ENCODE data around the gene PEAK3.

Gene PEAK3

DNA sequence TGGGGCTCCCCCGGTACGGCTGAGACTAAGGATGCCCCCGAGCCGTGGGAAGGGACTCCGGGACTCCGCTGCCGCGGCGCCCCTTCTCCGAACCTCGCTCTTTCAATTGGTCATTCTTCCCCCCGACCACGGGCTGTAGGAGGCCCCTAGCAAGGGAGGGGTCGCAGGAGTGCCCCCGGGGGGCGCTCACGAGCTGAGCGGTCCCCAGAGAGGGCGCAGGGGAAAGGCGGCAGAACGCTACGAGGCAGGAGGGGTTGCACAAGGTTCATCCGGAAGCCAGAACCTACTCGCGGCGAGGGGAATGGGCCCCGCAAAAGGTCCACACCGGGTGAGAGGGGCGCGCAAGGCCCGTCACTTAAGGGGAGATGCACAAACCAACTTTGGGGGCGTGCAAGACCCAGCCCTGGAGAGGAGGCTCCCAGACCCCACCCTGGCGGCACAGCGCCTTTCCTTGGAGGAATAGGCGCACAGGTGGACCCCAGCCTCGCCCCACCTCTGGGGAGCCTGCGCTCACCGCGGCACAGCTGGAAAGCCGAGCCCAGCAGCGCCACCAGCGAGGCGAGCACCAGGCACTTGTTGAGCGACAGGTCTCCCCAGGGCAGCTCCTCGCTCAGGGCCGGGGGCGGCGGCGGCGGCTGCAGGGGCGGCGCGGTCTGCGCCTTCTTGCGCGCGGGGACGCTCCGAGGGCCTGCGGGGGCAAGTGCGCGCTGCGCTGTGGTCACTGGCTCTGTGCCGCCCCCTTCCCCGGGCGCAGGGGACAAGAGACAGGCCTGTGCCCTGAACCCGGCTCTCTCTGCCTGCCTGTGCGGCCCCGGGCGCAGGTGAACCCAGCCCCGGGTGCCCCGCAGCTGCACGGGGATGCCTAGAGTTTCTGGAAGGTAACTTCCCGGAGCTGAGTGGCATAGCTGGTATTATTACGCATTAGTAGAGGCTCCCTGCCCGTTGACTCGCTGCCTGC is 28.6 kb downstream of the PEAK3 start:
- DNase-seq (ENCODE audit: low read depth in 1 of 2, low spot score in 1 of 2): no peak
- in situ Hi-C loops (cut with HindIII; ENCODE audit: low pct_unique_long_range_greater_than_20kb, low sequenced_read_pairs): no loop called here
- no peak for TF ChIP-seq JUND (IDR thresholded peaks at IDR 0.05; ENCODE audit: low read depth)

- no peak for DNase-seq (ENCODE audit: low read depth in 1 of 2, low spot score in 1 of 2)
- in situ Hi-C loops (cut with HindIII; ENCODE audit: low pct_unique_long_range_greater_than_20kb, low sequenced_read_pairs): no loop called here
- TF ChIP-seq JUND (IDR thresholded peaks at IDR 0.05; ENCODE audit: low read depth): no peak
Observed at GRCh38 chr19:2252797-2253105, 29.2 kb downstream of the PEAK3 start.

GRCh38 chr19:2252055-2252796 is 29.7 kb downstream of the PEAK3 start:
- in situ Hi-C loops (cut with HindIII; ENCODE audit: low pct_unique_long_range_greater_than_20kb, low sequenced_read_pairs): no loop called here
- DNase-seq (ENCODE audit: low read depth in 1 of 2, low spot score in 1 of 2): no peak
- TF ChIP-seq JUND (IDR thresholded peaks at IDR 0.05; ENCODE audit: low read depth): no peak

DNA sequence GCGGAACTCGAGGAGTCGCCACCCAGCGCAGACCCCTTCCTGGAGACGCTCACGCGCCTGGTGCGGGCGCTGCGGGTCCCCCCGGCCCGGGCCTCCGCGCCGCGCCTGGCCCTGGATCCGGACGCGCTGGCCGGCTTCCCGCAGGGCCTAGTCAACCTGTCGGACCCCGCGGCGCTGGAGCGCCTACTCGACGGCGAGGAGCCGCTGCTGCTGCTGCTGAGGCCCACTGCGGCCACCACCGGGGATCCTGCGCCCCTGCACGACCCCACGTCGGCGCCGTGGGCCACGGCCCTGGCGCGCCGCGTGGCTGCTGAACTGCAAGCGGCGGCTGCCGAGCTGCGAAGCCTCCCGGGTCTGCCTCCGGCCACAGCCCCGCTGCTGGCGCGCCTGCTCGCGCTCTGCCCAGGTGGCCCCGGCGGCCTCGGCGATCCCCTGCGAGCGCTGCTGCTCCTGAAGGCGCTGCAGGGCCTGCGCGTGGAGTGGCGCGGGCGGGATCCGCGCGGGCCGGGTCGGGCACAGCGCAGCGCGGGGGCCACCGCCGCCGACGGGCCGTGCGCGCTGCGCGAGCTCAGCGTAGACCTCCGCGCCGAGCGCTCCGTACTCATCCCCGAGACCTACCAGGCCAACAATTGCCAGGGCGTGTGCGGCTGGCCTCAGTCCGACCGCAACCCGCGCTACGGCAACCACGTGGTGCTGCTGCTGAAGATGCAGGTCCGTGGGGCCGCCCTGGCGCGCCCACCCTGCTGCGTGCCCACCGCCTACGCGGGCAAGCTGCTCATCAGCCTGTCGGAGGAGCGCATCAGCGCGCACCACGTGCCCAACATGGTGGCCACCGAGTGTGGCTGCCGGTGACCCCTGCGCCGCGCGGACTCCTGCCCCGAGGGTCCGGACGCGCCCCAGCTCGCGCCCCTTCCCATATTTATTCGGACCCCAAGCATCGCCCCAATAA is 30.6 kb downstream of the PEAK3 start:
- TF ChIP-seq JUND (IDR thresholded peaks at IDR 0.05; ENCODE audit: low read depth): no peak
- in situ Hi-C loops (cut with HindIII; ENCODE audit: low pct_unique_long_range_greater_than_20kb, low sequenced_read_pairs): no loop called here

DNA sequence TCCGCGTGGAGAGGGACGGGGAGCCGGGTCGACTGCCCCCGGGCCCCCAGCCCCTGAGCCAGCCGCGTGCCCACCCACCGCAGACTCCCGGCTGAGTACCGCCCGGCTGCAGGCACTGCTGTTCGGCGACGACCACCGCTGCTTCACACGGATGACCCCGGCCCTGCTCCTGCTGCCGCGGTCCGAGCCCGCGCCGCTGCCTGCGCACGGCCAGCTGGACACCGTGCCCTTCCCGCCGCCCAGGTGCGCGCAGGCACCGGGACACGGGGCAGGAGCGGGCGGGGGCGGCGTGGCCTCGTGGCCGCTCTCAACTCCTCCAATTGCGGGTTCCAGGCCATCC is 31.2 kb downstream of the PEAK3 start:
- in situ Hi-C loops (cut with HindIII; ENCODE audit: low pct_unique_long_range_greater_than_20kb, low sequenced_read_pairs): no loop called here
- no peak for TF ChIP-seq JUND (IDR thresholded peaks at IDR 0.05; ENCODE audit: low read depth)
- DNase-seq (ENCODE audit: low read depth in 1 of 2, low spot score in 1 of 2): no peak

More for the DNA sequence above, 30.6 kb downstream of the PEAK3 start:
- no peak for DNase-seq (ENCODE audit: low read depth in 1 of 2, low spot score in 1 of 2)

- in situ Hi-C loops (cut with HindIII; ENCODE audit: low pct_unique_long_range_greater_than_20kb, low sequenced_read_pairs): no loop called here
- DNase-seq (ENCODE audit: low read depth in 1 of 2, low spot score in 1 of 2): no peak
- no peak for TF ChIP-seq JUND (IDR thresholded peaks at IDR 0.05; ENCODE audit: low read depth)
Observed at GRCh38 chr19:2249880-2250765, 31.9 kb downstream of the PEAK3 start.

- in situ Hi-C loops (cut with HindIII; ENCODE audit: low pct_unique_long_range_greater_than_20kb, low sequenced_read_pairs): no loop called here
- no peak for DNase-seq (ENCODE audit: low read depth in 1 of 2, low spot score in 1 of 2)
- no peak for TF ChIP-seq JUND (IDR thresholded peaks at IDR 0.05; ENCODE audit: low read depth)
Observed at GRCh38 chr19:2249010-2249866, 32.7 kb downstream of the PEAK3 start, which contains the start of gene AMH. Gene AMH (plus strand): TSS chr19:2249323. CDS start chr19:2249333, 10 bp downstream.

DNA sequence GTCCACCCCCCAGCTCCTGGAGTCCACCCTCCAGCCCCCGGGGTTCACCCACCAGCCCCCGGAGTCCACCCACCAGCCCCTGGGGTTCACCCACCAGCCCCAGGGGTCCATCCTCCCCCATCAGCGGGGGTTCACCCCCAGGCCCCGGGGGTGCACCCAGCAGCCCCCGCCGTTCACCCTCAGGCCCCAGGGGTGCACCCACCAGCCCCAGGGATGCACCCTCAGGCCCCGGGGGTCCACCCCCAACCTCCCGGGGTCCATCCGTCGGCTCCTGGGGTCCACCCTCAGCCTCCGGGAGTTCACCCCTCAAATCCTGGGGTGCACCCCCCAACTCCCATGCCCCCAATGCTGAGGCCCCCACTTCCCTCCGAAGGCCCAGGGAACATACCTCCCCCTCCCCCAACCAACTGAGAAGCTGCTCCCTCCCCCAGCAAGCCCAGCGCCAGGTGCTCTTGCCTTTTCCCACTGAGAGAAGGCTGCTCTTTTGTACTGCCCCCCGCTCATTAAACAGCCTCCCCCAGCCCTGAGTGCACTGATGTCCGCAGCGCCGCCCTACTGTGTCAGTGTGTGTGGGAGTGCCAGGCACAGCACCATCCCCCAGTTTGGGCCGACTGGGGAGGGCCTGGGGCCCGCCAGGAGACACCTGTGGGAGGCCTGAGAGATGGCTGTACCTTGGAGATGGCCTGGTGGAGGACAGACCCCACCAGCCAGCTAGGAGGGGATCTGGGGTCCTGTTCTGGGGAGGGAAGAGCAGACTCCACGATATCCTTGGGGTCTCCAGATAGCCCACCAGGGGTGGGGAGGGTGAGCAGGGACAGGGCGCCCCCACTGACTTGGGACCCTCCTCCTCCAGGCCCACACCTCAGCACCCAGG is 33.6 kb downstream of the PEAK3 start:
- DNase-seq (ENCODE audit: low read depth in 1 of 2, low spot score in 1 of 2): no peak
- in situ Hi-C loops (cut with HindIII; ENCODE audit: low pct_unique_long_range_greater_than_20kb, low sequenced_read_pairs): no loop called here
- no peak for TF ChIP-seq JUND (IDR thresholded peaks at IDR 0.05; ENCODE audit: low read depth)

- no peak for DNase-seq (ENCODE audit: low read depth in 1 of 2, low spot score in 1 of 2)
- no peak for TF ChIP-seq JUND (IDR thresholded peaks at IDR 0.05; ENCODE audit: low read depth)
- in situ Hi-C loops (cut with HindIII; ENCODE audit: low pct_unique_long_range_greater_than_20kb, low sequenced_read_pairs): no loop called here
Observed at GRCh38 chr19:2247433-2248101, 34.4 kb downstream of the PEAK3 start.
